Measurements from ENCODE around the gene SPRR5.

Gene SPRR5

GRCh38 chr1:152953761-152954160 lies 6.8 kb downstream of the SPRR5 start:
- no peaks in the 10 kb centered on the region for H3K36me3 ChIP-seq (replicated peaks; ENCODE audit: insufficient read depth, low read length)
- H3K27me3 ChIP-seq (replicated peaks; ENCODE audit: insufficient read depth, low read length): no peaks in the 10 kb centered on the region
- no peak overlapping the region for H3K4me2 ChIP-seq (ENCODE audit: low read depth, low read length)
- H3K9me2 ChIP-seq (replicated peaks; ENCODE audit: insufficient read depth, low read length): no peaks in the 10 kb centered on the region
- no peaks in the 10 kb centered on the region for H3K4me1 ChIP-seq (ENCODE audit: low read length)
- H2AFZ ChIP-seq (ENCODE audit: low read length): no peak overlapping the region
- no peak overlapping the region for H3K27ac ChIP-seq (ENCODE audit: low read length)
- no peaks in the 10 kb centered on the region for H3K9me3 ChIP-seq (replicated peaks; ENCODE audit: insufficient read depth, low read length)
- no peak for TF ChIP-seq CTCF (IDR thresholded peaks at IDR 0.05; ENCODE audit: low read length)
- no peak for TF ChIP-seq EZH2phosphoT487 (IDR thresholded peaks at IDR 0.05; ENCODE audit: low read length)
- TF ChIP-seq EZH2 (optimal IDR thresholded peaks at IDR 0.05; ENCODE audit: low read depth, low read length): no peak
- no peak overlapping the region for H3K9ac ChIP-seq (ENCODE audit: low read length)
- H4K20me1 ChIP-seq (ENCODE audit: insufficient read depth, low read length): no peaks in the 10 kb centered on the region
- H3K4me3 ChIP-seq (ENCODE audit: low read length): no peak overlapping the region
- H3F3A ChIP-seq (ENCODE audit: insufficient read depth, low read length): no peaks in the 10 kb centered on the region
- no peaks in the 10 kb centered on the region for H3K79me2 ChIP-seq (ENCODE audit: low read length)
- DNase-seq: no peak

- Histone ChIP-seq H3K27me3 (replicated peaks; ENCODE audit: insufficient read depth, low read length) (no peaks in the 10 kb centered on the region), H3K9me3 (replicated peaks; ENCODE audit: insufficient read depth, low read length) (no peaks in the 10 kb centered on the region), H3K4me3 (ENCODE audit: low read length) (no peak overlapping the region), H3K9me2 (replicated peaks; ENCODE audit: insufficient read depth, low read length) (no peaks in the 10 kb centered on the region), H3K27ac (ENCODE audit: low read length) (no peak overlapping the region), H3K79me2 (ENCODE audit: low read length) (no peaks in the 10 kb centered on the region), H3K4me2 (ENCODE audit: low read depth, low read length) (no peak overlapping the region), H3K4me1 (ENCODE audit: low read length) (no peaks in the 10 kb centered on the region), H2AFZ (ENCODE audit: low read length) (no peak overlapping the region), H3F3A (ENCODE audit: insufficient read depth, low read length) (no peaks in the 10 kb centered on the region), H3K36me3 (replicated peaks; ENCODE audit: insufficient read depth, low read length) (no peaks in the 10 kb centered on the region), H4K20me1 (ENCODE audit: insufficient read depth, low read length) (no peaks in the 10 kb centered on the region), H3K9ac (ENCODE audit: low read length) (no peak overlapping the region)
- TF ChIP-seq EZH2phosphoT487 (IDR thresholded peaks at IDR 0.05; ENCODE audit: low read length): no peak
- TF ChIP-seq CTCF (IDR thresholded peaks at IDR 0.05; ENCODE audit: low read length): no peak
- no peak for TF ChIP-seq EZH2 (optimal IDR thresholded peaks at IDR 0.05; ENCODE audit: low read depth, low read length)
- DNase-seq: no peak
Observed at GRCh38 chr1:152954436-152954835, 7.4 kb downstream of the SPRR5 start.

GRCh38 chr1:152957561-152957960 lies 10.6 kb downstream of the SPRR5 start:
- Histone ChIP-seq H3K9ac (ENCODE audit: low read length) (no peak overlapping the region), H3K9me2 (replicated peaks; ENCODE audit: insufficient read depth, low read length) (no peaks in the 10 kb centered on the region), H3K4me2 (ENCODE audit: low read depth, low read length) (no peak overlapping the region), H3K36me3 (replicated peaks; ENCODE audit: insufficient read depth, low read length) (no peaks in the 10 kb centered on the region), H3K9me3 (replicated peaks; ENCODE audit: insufficient read depth, low read length) (no peaks in the 10 kb centered on the region), H4K20me1 (ENCODE audit: insufficient read depth, low read length) (no peaks in the 10 kb centered on the region), H3K79me2 (ENCODE audit: low read length) (no peaks in the 10 kb centered on the region), H3K4me1 (ENCODE audit: low read length) (no peaks in the 10 kb centered on the region), H3F3A (ENCODE audit: insufficient read depth, low read length) (no peaks in the 10 kb centered on the region), H2AFZ (ENCODE audit: low read length) (no peak overlapping the region), H3K27me3 (replicated peaks; ENCODE audit: insufficient read depth, low read length) (no peaks in the 10 kb centered on the region), H3K4me3 (ENCODE audit: low read length) (no peak overlapping the region), H3K27ac (ENCODE audit: low read length) (no peak overlapping the region)
- no peak for TF ChIP-seq CTCF (IDR thresholded peaks at IDR 0.05; ENCODE audit: low read length)
- TF ChIP-seq EZH2phosphoT487 (IDR thresholded peaks at IDR 0.05; ENCODE audit: low read length): no peak
- TF ChIP-seq EZH2 (optimal IDR thresholded peaks at IDR 0.05; ENCODE audit: low read depth, low read length): no peak
- DNase-seq: no peak
